HS-27A (cell line): ENCODE measurements around the gene CDKN2A.
A peak's percentile ranks its signal among the peaks of the same experiment; 100 is the strongest.

Source experiments
- DNase-seq: peaks from one replicate; pipeline ENCODE4 v3.0.0-alpha.2; 2012; ENCODE audit warnings: low read depth, missing footprints

CDKN2A gene

GRCh38 chr9:21941337-21941995 lies 52.7 kb downstream of the CDKN2A start:
- no peak for DNase-seq

GRCh38 chr9:21936161-21936560 lies 58.0 kb downstream of the CDKN2A start:
- no peak for DNase-seq

- DNase-seq = no peak
These were observed 58.6 kb downstream of the CDKN2A start for GRCh38 chr9:21935631-21936030.

- DNase-seq = no peak
These were observed 60.3 kb downstream of the CDKN2A start for GRCh38 chr9:21933865-21934264.

GRCh38 chr9:21933281-21933680 lies 60.9 kb downstream of the CDKN2A start:
- no peak for DNase-seq

GRCh38 chr9:21931428-21931827 lies 62.8 kb downstream of the CDKN2A start:
- no peak for DNase-seq

- no peak for DNase-seq
These were observed 66.4 kb downstream of the CDKN2A start for GRCh38 chr9:21927752-21928151.

- no peak for DNase-seq
These were observed 70.5 kb downstream of the CDKN2A start for GRCh38 chr9:21923694-21924093.

- DNase-seq = peak; percentile 20
These were observed 74.5 kb downstream of the CDKN2A start for GRCh38 chr9:21919377-21920362.
